K562 (cell line): Measurements from ENCODE around the gene KRT4. TPM values are rescaled to one million over a fixed set of nuclear protein-coding genes. Genes with fewer than 3 reads are reported as not detected.

Source experiments
- ADNP ChIP-seq: fragments of 200-800 bp; sonication (Bioruptor generic); IDR thresholded peaks from 2 replicates; pipeline ENCODE4 v1.6.1; 2016; ENCODE audit warnings: missing genetic modification characterization, missing compliant biosample characterization
- ARID4B ChIP-seq: sonication (generic); formaldehyde crosslinking; IDR thresholded peaks from 2 replicates; pipeline ENCODE4 v1.8.0; 2022; ENCODE audit warnings: mild to moderate bottlenecking, missing genetic modification reagents
- ATF2 ChIP-seq: sonication (generic); formaldehyde crosslinking; IDR thresholded peaks from 2 replicates; pipeline ENCODE4 v1.8.1; 2022; ENCODE audit warnings: missing genetic modification reagents
- CTBP1 ChIP-seq: fragments of 450-650 bp; IDR thresholded peaks from 2 replicates; pipeline ENCODE4 v1.6.1; 2016; ENCODE audit warnings: borderline replicate concordance
- HMGN3 ChIP-seq: IDR thresholded peaks from 2 replicates; pipeline ENCODE4 v1.6.1; 2011; ENCODE audit warnings: borderline replicate concordance, low read depth, mild to moderate bottlenecking, mixed read lengths, low read length; ENCODE audit not compliant: insufficient read length; ENCODE audit errors: extremely low read depth
- JUND ChIP-seq, 2 experiments: IDR thresholded peaks; 2 replicates in 1 of 2; 3 replicates in 1 of 2; pipeline ENCODE4 v1.6.1; 2011; ENCODE audit warnings: borderline replicate concordance in 2 of 2, low read depth in 2 of 2, low read length in 2 of 2, improper control_type of control experiment in 1 of 2, missing biosample characterization in 1 of 2, missing genetic modification characterization in 1 of 2, missing genetic modification reagents in 1 of 2
- MIER1 ChIP-seq: fragments of 450-650 bp; IDR thresholded peaks from 2 replicates; pipeline ENCODE4 v1.6.1; 2016; ENCODE audit warnings: antibody characterized with exemption, mild to moderate bottlenecking, low read depth
- MTA2 ChIP-seq: fragments of 450-650 bp; IDR thresholded peaks from 2 replicates; pipeline ENCODE4 v1.6.1; 2016; ENCODE audit warnings: low read depth
- NCOR1 ChIP-seq: fragments of 450-650 bp; IDR thresholded peaks from 2 replicates; pipeline ENCODE4 v1.6.1; 2016; ENCODE audit warnings: mild to moderate bottlenecking, moderate library complexity
- NELFE ChIP-seq: IDR thresholded peaks from 2 replicates; pipeline ENCODE4 v1.6.1; 2011; ENCODE audit warnings: mild to moderate bottlenecking; ENCODE audit not compliant: insufficient read depth, insufficient read length
- PML ChIP-seq: IDR thresholded peaks from 2 replicates; pipeline ENCODE4 v1.6.1; 2012; ENCODE audit warnings: low read length, inconsistent platforms
- POLR2H ChIP-seq: IDR thresholded peaks from 2 replicates; pipeline ENCODE4 v1.6.1; 2016; ENCODE audit warnings: missing genetic modification characterization, low read depth, mild to moderate bottlenecking, control low read depth, missing compliant biosample characterization, moderate library complexity
- STAT5B ChIP-seq: fragments of 250-450 bp; sonication (Bioruptor Pico); IDR thresholded peaks from 2 replicates; pipeline ENCODE4 v1.8.0; 2021; ENCODE audit warnings: mild to moderate bottlenecking, inconsistent platforms
- ZC3H4 ChIP-seq: sonication (generic); formaldehyde crosslinking; IDR thresholded peaks from 2 replicates; pipeline ENCODE4 v1.9.0; 2021; ENCODE audit warnings: missing genetic modification reagents, borderline replicate concordance
- ZNF124 ChIP-seq: sonication (generic); formaldehyde crosslinking; IDR thresholded peaks from 2 replicates; pipeline ENCODE4 v1.8.1; 2022; ENCODE audit warnings: missing genetic modification reagents
- ZNF695 ChIP-seq: fragments of 450-650 bp; formaldehyde crosslinking; IDR thresholded peaks from 2 replicates; pipeline ENCODE4 v1.4.0; 2020; ENCODE audit warnings: mild to moderate bottlenecking, moderate library complexity
- polyA plus RNA-seq, 8 experiments: library from polyadenylated mRNA; depleted of rRNA in 4 of 8; stranded (reverse) in 5 of 8; unstranded in 3 of 8; fragments of >200 nt; fragmentation: Nextera tagmentation in 2 of 8; fragmentation: Illumina TruSeq in 1 of 8; extraction: Ambion mirVana in 2 of 8; extraction: Trizol in 1 of 8; gene quantifications; 2 replicates each; pipeline versions ENCODE4 v1.2.1 to v1.2.3, GENCODE V29; 2011 to 2014; ENCODE audit warnings: inconsistent platforms in 1 of 8, missing spikeins in 1 of 8
- total RNA-seq, 7 experiments: library from RNA; depleted of rRNA in 6 of 7; stranded (reverse); fragments of >200 nt in 6 of 7; fragmentation: Illumina TruSeq in 2 of 7; extraction: Trizol in 2 of 7; gene quantifications; 2 replicates each; pipeline versions ENCODE4 v1.2.1 to v1.2.3, GENCODE V29; 2011 to 2021; ENCODE audit warnings: low replicate concordance in 1 of 7
- TF ChIP-seq, protein P1 (sequence below): IDR thresholded peaks from 2 replicates; pipeline ENCODE4 v1.6.1; 2011; ENCODE audit warnings: borderline replicate concordance, low read depth, mild to moderate bottlenecking, moderate library complexity, low read length; ENCODE audit not compliant: insufficient read depth, poor library complexity, severe bottlenecking
- TF ChIP-seq, protein P2 (sequence below): sonication (generic); formaldehyde crosslinking; IDR thresholded peaks from 2 replicates; pipeline ENCODE4 v1.8.0; 2022; ENCODE audit warnings: missing genetic modification reagents, mild to moderate bottlenecking, moderate library complexity, borderline replicate concordance

KRT4 gene
- total and polyA plus RNA-seq, 9 of the 15 experiments (the other 6 are each of a cell fraction or from before 2014, with no cell fraction given): not detected

- TF ChIP-seq ARID4B (no peak), ATF2 (CRISPR knock-in tag) (no peak), ZNF124 (CRISPR knock-in tag) (no peak), JUND (IDR thresholded peaks at IDR 0.05; ENCODE audit: borderline replicate concordance, low read depth, low read length) (peak; percentile 58; the same call in 1 of the 2 replicates), JUND (tag; IDR thresholded peaks at IDR 0.05; ENCODE audit: borderline replicate concordance, low read depth, low read length) (peak; percentile 40; the same call in 2 of the 3 replicates), MTA2 (no peak), ZNF695 (CRISPR knock-in tag) (no peak), STAT5B (CRISPR knock-in tag) (no peak), ZC3H4 (CRISPR knock-in tag) (no peak), NCOR1 (no peak), CTBP1 (peak; percentile 56; the same call in 1 of the 2 replicates), POLR2H (tag) (no peak), PML (no peak), ADNP (tag) (no peak), NELFE (no peak), HMGN3 (no peak), MIER1 (no peak)
- TF ChIP-seq, protein P1, sequence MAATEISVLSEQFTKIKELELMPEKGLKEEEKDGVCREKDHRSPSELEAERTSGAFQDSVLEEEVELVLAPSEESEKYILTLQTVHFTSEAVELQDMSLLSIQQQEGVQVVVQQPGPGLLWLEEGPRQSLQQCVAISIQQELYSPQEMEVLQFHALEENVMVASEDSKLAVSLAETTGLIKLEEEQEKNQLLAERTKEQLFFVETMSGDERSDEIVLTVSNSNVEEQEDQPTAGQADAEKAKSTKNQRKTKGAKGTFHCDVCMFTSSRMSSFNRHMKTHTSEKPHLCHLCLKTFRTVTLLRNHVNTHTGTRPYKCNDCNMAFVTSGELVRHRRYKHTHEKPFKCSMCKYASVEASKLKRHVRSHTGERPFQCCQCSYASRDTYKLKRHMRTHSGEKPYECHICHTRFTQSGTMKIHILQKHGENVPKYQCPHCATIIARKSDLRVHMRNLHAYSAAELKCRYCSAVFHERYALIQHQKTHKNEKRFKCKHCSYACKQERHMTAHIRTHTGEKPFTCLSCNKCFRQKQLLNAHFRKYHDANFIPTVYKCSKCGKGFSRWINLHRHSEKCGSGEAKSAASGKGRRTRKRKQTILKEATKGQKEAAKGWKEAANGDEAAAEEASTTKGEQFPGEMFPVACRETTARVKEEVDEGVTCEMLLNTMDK: no peak
- TF ChIP-seq, protein P2, sequence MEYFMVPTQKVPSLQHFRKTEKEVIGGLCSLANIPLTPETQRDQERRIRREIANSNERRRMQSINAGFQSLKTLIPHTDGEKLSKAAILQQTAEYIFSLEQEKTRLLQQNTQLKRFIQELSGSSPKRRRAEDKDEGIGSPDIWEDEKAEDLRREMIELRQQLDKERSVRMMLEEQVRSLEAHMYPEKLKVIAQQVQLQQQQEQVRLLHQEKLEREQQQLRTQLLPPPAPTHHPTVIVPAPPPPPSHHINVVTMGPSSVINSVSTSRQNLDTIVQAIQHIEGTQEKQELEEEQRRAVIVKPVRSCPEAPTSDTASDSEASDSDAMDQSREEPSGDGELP (CRISPR knock-in tag): no peak
Observed at GRCh38 chr12:52794479-52795331, 19.2 kb downstream of the KRT4 start (continued).
